Spleen (tissue), 11 donors: ENCODE results near the gene PTPRU. TPM values are rescaled to one million over a fixed set of nuclear protein-coding genes. Genes with fewer than 3 reads are reported as not detected.

Experiments used
- DNase-seq: peaks from one replicate; pipeline ENCODE4 v3.0.0-alpha.2; 2020
- H3K27ac ChIP-seq, 8 donors: fragments of 200-600 bp; sonication (generic) in 7 of 8; 1 replicate in 4 of 8; 2 replicates in 4 of 8; pipeline versions ENCODE4 v1.5.0 to v1.8.0; 2016 to 2021; ENCODE audit warnings: inconsistent platforms in 4 of 8, mild to moderate bottlenecking in 4 of 8, moderate library complexity in 1 of 8
- H3K27me3 ChIP-seq, 7 donors: fragments of 200-600 bp; sonication (generic) in 6 of 7; replicated peaks in 1 of 7; 1 replicate in 4 of 7; 2 replicates in 3 of 7; pipeline versions ENCODE4 v1.5.0 to v1.8.0; 2016 to 2021; ENCODE audit warnings: inconsistent platforms in 3 of 7, mild to moderate bottlenecking in 1 of 7
- H3K36me3 ChIP-seq, 6 donors: fragments of 200-600 bp; sonication (generic) in 5 of 6; 1 replicate in 4 of 6; 2 replicates in 2 of 6; pipeline versions ENCODE4 v1.5.0 to v1.8.0; 2016 to 2021; ENCODE audit warnings: inconsistent platforms in 2 of 6
- H3K4me1 ChIP-seq, 6 donors: fragments of 200-600 bp; sonication (generic) in 5 of 6; 1 replicate in 3 of 6; 2 replicates in 3 of 6; pipeline versions ENCODE4 v1.5.0 to v1.8.0; 2016 to 2021; ENCODE audit warnings: inconsistent platforms in 3 of 6
- H3K4me3 ChIP-seq, 8 donors: fragments of 200-600 bp; sonication (generic) in 7 of 8; 1 replicate in 4 of 8; 2 replicates in 4 of 8; pipeline versions ENCODE4 v1.5.0 to v1.8.0; 2016 to 2021; ENCODE audit warnings: inconsistent platforms in 4 of 8, mild to moderate bottlenecking in 4 of 8, moderate library complexity in 2 of 8
- H3K9me3 ChIP-seq, 8 donors: fragments of 200-600 bp; sonication (generic) in 7 of 8; 1 replicate in 4 of 8; 2 replicates in 4 of 8; pipeline versions ENCODE4 v1.5.0 to v1.8.0; 2016 to 2021; ENCODE audit warnings: inconsistent platforms in 4 of 8
- POLR2A ChIP-seq, 3 donors: fragments of 450-650 bp; IDR thresholded peaks; one replicate each; pipeline ENCODE4 v1.5.1; 2017; ENCODE audit warnings: antibody characterized with exemption in 3 of 3, mild to moderate bottlenecking in 1 of 3
- POLR2AphosphoS5 ChIP-seq, 3 donors: sonication (generic); formaldehyde crosslinking; IDR thresholded peaks; one replicate each; pipeline ENCODE4 v1.5.1; 2017; ENCODE audit warnings: antibody characterized with exemption in 3 of 3
- WGBS, 5 donors: extraction: QIAGEN DNeasy Blood & Tissue Kit in 3 of 5; methylation state at CpG; one replicate each; pipeline versions ENCODE4 v1.1.5 to v1.1.7; 2013 to 2018; 5-methylcytosine and 5-hydroxymethylcytosine counted together
- intact Hi-C: fragments of 100-400 bp; cut with DNase I; formaldehyde crosslinking; loops from one replicate; pipeline ENCODE4 v1.15.0; 2023; ENCODE audit warnings: low total_unique reads
- polyA plus RNA-seq, 3 donors: library from polyadenylated mRNA; stranded (reverse); fragments of 200-250 nt; gene quantifications; one replicate each; pipeline ENCODE4 v1.2.1, GENCODE V29; 2013
- total RNA-seq, 7 donors: library from RNA; depleted of rRNA in 3 of 7; stranded (reverse); fragments of >200 nt in 3 of 7; fragmentation: NEBNext Ultra II Directional in 4 of 7; extraction: Animal tissue kit (Norgen Biotek cat#: 25700) in 4 of 7; gene quantifications; one replicate each; pipeline versions ENCODE4 v1.1.0 to v1.2.1, GENCODE V29; 2016 to 2021
- TF ChIP-seq, protein P1 (sequence below), 11 experiments: fragments of 200-600 bp in 7 of 11; fragments of 450-650 bp in 4 of 11; sonication (generic) in 4 of 11; IDR thresholded peaks in 8 of 11; conservative IDR thresholded peaks in 3 of 11; 1 replicate in 7 of 11; 2 replicates in 4 of 11; pipeline versions ENCODE4 v1.4.0 to v1.8.0; 2016 to 2021; ENCODE audit warnings: antibody characterized with exemption in 11 of 11, inconsistent platforms in 4 of 11, mild to moderate bottlenecking in 1 of 11
- donor health status: healthy with polysubstance abuse.
- donor health status: DM: no; HTN: no; CAD: no; lungs with moderate emphysema.
- donor health status: DM: no; HTN: no; CAD: no.
- donor health status: Bipolar disorder and iron deficiency.
- donor health status: healthy.
- donor health status: DM: no; HTN: no; CAD: no.
- donor health status: DM: yes; HTN: yes; CAD: no.

Gene PTPRU
- total and polyA plus RNA-seq, 10 donors: 1.00 to 10.8 (median 5.2) TPM

DNA sequence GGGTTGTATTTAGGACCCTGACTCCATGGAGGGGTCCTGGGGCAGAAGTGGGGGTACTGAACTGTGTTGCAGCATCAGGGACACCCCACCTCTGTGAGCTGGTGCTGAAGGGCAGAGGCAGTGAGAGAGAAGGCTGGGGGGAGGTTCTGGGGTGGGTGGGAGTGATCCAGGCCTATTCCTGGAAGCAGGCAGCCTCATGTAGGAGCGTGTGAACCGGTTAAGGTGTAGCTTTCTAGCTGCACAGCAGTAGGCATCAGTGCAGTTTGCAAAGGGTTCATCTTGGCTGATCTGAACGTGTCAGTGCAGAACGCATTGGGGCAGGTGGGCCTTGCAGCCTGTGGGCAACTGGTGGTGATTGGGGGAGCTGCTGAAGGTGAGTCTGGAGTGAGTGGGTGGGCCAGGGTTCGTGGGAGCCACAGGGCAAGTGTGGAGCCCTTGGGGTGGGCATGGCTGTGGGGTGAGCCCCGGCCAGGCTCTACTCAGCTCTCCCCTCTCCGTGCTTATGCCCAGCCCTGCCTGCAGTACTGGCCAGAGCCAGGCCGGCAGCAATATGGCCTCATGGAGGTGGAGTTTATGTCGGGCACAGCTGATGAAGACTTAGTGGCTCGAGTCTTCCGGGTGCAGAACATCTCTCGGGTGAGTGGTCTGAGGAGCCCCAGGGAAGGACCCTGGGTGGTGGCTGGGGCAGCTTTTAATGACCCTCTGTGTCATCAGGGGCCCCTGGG, 86.7 kb downstream of the PTPRU start:
- intact Hi-C loops: no loop called here
- no peak overlapping the region for H3K4me3 ChIP-seq

GRCh38 chr1:29323636-29324035, 87.3 kb downstream of the PTPRU start:
- WGBS, 5 donors: 60 to 93% (median 90%) methylated on average over 1 to 8 of the region's 8 CpGs

More for the DNA sequence above, 86.7 kb downstream of the PTPRU start:
- WGBS, 5 donors: 67 to 89% (median 86%) methylated on average over 8 to 12 of the region's 12 CpGs
- no peak for TF ChIP-seq POLR2AphosphoS5 (IDR thresholded peaks at IDR 0.05)
- Histone ChIP-seq H3K27me3 (no peaks in the 10 kb centered on the region), H3K27ac (no peak overlapping the region), H3K36me3 (no peaks in the 10 kb centered on the region), H3K9me3 (no peaks in the 10 kb centered on the region), H3K4me1 (no peaks in the 10 kb centered on the region)
- DNase-seq: peak; percentile 61

GRCh38 chr1:29324202-29324601, 87.9 kb downstream of the PTPRU start:
- Histone ChIP-seq H3K4me1 (no peaks in the 10 kb centered on the region), H3K36me3 (no peaks in the 10 kb centered on the region), H3K9me3 (no peaks in the 10 kb centered on the region), H3K4me3 (no peak overlapping the region), H3K27ac (no peak overlapping the region), H3K27me3 (no peaks in the 10 kb centered on the region)
- TF ChIP-seq, protein P1, sequence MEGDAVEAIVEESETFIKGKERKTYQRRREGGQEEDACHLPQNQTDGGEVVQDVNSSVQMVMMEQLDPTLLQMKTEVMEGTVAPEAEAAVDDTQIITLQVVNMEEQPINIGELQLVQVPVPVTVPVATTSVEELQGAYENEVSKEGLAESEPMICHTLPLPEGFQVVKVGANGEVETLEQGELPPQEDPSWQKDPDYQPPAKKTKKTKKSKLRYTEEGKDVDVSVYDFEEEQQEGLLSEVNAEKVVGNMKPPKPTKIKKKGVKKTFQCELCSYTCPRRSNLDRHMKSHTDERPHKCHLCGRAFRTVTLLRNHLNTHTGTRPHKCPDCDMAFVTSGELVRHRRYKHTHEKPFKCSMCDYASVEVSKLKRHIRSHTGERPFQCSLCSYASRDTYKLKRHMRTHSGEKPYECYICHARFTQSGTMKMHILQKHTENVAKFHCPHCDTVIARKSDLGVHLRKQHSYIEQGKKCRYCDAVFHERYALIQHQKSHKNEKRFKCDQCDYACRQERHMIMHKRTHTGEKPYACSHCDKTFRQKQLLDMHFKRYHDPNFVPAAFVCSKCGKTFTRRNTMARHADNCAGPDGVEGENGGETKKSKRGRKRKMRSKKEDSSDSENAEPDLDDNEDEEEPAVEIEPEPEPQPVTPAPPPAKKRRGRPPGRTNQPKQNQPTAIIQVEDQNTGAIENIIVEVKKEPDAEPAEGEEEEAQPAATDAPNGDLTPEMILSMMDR (IDR thresholded peaks at IDR 0.05 in 8 of 11, conservative IDR thresholded peaks at IDR 0.05 in 3 of 11): no peak
- TF ChIP-seq POLR2A (IDR thresholded peaks at IDR 0.05) (no peak), POLR2AphosphoS5 (IDR thresholded peaks at IDR 0.05) (no peak)
- 75 to 88% (median 86%) methylated on average over 9 to 10 of the region's 10 CpGs for WGBS, 5 donors
- DNase-seq: no peak
- intact Hi-C loops: no loop called here

More at GRCh38 chr1:29323636-29324035, 87.3 kb downstream of the PTPRU start:
- Histone ChIP-seq H3K9me3 (no peaks in the 10 kb centered on the region), H3K36me3 (no peaks in the 10 kb centered on the region), H3K4me3 (no peak overlapping the region), H3K4me1 (no peaks in the 10 kb centered on the region), H3K27ac (no peak overlapping the region), H3K27me3 (no peaks in the 10 kb centered on the region)
- TF ChIP-seq POLR2A (IDR thresholded peaks at IDR 0.05): no peak
- TF ChIP-seq, protein P1 (IDR thresholded peaks at IDR 0.05 in 8 of 11, conservative IDR thresholded peaks at IDR 0.05 in 3 of 11): no peak
- no peak for TF ChIP-seq POLR2AphosphoS5 (IDR thresholded peaks at IDR 0.05)
- peak; percentile 67 for DNase-seq
- intact Hi-C loops: no loop called here

- Histone ChIP-seq H3K27ac (no peak overlapping the region), H3K4me3 (no peak overlapping the region), H3K27me3 (no peaks in the 10 kb centered on the region), H3K36me3 (no peaks in the 10 kb centered on the region), H3K9me3 (no peaks in the 10 kb centered on the region), H3K4me1 (no peaks in the 10 kb centered on the region)
- DNase-seq: no peak
- TF ChIP-seq POLR2AphosphoS5 (IDR thresholded peaks at IDR 0.05) (no peak), POLR2A (IDR thresholded peaks at IDR 0.05) (no peak)
- TF ChIP-seq, protein P1 (IDR thresholded peaks at IDR 0.05 in 8 of 11, conservative IDR thresholded peaks at IDR 0.05 in 3 of 11): no peak
- intact Hi-C loops: no loop called here
- 68 to 79% (median 73%) methylated on average over 19 of the region's 19 CpGs for WGBS, 5 donors
Measured at GRCh38 chr1:29324771-29325351, 88.5 kb downstream of the PTPRU start.
